ENCODE data around the gene OCIAD1.
"Not testable (repeated sequence)": the region's sequence is repeated elsewhere in the genome, so short reads cannot be mapped to it uniquely, and the experiment has no call there.

The OCIAD1 gene, protein sequence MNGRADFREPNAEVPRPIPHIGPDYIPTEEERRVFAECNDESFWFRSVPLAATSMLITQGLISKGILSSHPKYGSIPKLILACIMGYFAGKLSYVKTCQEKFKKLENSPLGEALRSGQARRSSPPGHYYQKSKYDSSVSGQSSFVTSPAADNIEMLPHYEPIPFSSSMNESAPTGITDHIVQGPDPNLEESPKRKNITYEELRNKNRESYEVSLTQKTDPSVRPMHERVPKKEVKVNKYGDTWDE

DNA sequence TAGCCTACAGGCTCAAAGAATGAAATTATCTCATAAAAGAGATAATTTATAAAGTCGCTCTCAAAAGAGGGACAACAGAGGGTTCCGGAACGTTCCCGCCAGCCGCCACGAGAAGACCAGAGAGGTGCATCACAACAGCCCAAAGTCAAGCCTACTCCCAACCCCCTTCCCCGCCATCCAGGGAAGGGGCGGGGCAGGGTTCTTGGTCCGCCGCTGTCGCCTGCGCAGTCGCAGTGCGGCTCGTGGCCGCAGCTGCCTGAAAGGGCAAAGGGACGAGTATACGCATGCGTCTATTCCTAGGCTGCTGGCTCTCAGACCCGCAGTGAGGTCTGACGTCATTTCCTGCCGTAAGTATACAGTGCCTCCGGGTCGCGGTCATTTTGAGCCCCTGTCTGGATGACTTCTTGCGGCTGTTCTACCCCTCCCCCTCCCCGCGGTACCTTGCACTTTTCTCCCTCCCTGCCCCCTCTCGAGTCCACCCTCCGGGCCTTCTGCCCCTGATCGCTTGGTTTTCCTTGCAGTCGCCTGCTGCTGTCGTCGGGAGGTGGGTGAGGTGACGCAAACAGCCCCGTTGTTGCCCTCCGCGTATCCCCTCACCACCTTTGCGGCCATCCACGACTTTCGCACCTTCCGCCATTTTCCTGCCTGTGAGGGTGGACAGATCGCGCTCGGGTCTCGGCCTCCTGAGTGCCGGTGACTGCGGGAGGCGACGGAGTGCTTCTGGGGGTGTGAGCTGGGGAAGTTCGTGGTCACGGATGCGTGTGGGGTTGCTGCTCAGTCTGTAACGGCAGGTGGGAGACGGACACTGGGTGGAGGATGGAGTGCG lies at the start of gene OCIAD1:
OCIAD1 (plus strand) TSS at position 383 of the 826 bp plus-strand sequence. CDS start 1,537 bp downstream, outside the sequence.
- DNase-seq: peak; percentile 98

DNA sequence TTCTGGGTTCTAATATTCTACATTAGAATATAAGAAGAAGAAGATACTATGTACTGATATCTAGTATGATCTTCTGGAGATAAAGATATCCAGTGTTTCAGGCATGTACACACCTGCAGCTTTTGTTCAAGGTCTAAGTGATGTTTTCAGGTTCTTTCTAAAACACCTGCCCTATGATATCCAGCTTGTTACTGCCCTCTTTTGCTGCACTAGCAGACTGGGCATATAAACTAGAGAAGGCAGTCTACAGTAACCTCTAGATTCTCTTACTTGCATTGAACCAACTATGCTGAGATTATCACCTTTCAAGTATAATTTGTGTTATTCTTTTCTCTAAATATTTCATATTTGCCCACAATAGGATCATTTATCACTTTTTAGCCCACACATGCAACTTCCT lies 48.9 kb upstream of the OCIAD1 start:
- DNase-seq: no peak

DNA sequence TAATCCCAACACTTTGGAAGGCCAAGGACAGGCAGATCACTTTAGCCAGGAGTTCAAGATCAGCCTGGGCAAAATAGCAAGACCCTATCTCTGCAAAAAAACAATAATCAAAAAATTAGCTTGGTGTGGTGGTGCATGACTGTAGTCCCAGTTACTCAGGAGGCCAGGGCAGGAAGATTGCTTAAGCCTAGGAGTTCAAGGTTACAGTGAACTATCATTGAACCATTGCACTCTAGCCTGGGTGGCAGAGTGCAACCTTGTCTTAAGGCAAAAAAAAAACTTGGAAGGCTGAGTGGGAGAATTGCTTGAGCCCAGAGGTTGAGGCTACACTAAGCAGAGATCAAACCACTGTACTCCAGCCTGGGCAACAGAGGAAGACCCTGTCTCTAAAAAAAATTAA lies 45.6 kb upstream of the OCIAD1 start:
- no peak for DNase-seq

DNA sequence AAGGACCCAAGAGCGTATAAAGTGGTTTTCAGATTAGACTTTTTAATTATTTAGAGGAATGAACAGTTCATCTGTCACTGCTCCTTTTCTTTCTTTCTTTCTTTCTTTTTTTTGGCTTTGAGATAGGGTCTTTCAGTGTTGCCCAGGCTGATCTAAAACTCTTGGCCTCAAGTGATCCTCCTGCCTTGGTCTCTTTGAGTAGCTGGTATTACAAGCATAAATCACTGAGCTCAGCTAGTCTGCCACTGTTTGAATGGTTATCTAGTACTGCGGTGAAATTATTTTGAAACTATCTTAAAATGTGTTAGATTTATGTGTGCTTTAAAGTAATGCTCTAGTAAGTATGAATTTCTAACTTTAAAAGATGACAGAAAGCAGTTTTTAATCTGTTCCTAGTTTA lies 44.3 kb upstream of the OCIAD1 start:
- no peak for DNase-seq

DNA sequence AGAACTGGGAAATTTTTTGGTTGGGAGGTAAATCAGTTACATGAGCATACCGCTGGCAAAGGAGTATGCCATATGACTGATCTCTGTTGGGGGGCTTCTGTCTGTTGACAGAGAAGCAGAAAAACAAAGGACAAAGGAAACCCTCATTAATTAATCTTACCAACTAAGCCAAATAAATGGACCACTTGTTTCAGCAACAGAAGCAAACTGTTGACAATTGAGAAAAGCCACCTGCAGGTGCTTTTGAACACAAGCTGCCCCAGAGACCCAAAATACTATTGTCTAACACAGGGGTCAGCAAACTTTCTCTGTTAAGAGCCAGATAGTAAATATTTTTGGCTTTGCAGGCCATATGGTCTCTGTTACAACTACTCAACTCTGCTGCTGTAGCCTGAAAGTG lies 43.8 kb upstream of the OCIAD1 start:
- no peak for DNase-seq

DNA sequence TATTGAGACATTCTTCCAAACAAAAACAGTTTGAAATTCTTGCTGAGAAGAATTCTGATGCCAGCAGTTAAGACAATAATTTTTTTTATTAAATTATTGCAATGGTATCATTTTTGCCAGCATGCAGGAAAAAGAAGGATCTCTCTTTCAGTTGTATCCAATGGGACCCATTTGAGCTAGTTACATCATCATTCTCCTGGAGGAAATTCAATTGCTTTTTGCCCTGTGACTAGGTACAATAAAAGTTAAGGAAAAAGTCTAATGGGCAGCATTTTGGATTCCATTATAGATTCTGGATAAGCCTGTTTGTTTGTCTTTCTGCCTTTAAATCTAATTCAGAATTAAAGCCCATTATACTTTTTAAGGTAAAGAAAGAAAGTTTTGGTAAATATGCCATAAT lies 40.3 kb upstream of the OCIAD1 start:
- DNase-seq: no peak

DNA sequence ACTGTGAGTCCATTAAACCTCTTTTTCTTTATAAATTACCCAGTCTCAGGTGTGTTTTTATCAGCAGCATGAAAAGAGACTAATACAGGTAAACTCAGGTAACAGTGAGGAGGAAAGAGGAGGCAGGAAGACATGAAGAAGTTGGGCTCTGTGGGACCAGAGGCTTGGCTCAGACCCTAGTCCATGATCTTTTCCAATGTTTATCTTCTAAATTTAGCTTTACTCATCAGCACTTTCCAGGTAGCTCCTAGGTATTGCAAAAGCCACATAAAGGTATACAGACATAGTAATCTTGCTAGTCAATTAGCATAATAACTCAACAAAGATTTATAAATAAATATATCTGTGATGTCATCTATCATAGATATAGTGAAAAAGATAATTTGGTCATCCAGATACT lies 39.6 kb upstream of the OCIAD1 start:
- DNase-seq: no peak

DNA sequence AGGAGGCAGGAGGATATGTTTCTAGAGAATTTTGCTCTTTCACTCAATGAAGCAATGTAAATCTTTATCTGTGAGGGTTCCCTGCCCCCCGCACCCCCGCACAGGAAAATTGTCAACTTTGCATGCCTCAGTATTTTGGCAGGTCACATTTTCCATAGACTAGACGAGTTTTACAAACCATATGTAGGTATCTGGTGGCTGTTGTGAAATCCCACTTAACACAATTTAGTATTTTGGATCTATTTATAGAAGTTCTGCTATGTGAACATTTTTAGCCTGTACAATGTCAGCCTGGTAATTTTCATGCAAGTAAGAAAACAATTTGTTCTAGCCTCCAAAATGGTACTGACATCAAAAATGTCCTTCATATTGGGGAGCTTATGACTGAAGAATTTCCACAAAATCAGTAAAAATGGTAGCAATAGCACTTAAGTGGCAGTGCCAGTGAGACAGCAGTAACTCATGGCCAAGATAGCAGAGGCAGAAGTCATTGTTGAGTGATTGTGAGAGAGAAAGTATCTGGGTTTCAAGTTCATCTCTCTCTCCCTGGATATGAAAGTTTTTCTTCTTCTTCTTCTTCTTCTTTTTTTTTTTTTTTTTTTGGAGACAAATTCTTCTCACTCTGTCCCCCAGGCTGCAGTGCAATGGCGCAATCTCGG lies 38.4 kb upstream of the OCIAD1 start:
- no peak for DNase-seq

DNA sequence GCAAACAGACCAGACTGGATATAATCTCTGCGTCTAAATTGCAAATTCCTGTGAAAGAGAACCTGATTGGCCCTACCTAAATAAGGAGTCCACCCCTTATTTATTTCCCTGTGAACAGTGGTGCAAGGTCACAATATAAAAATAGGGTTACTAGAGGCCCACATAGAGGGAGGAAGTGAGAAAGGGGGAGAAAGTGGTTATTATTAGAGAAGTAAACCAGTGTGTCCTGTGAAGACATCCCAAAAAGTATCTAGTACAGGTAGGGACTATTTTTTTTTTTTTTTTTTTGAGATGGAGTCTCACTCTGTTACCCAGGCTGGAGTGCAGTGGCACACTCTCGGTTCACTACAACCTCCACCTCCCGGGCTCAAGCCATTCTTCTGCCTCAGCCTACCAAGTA lies 35.8 kb upstream of the OCIAD1 start:
- DNase-seq: no peak

DNA sequence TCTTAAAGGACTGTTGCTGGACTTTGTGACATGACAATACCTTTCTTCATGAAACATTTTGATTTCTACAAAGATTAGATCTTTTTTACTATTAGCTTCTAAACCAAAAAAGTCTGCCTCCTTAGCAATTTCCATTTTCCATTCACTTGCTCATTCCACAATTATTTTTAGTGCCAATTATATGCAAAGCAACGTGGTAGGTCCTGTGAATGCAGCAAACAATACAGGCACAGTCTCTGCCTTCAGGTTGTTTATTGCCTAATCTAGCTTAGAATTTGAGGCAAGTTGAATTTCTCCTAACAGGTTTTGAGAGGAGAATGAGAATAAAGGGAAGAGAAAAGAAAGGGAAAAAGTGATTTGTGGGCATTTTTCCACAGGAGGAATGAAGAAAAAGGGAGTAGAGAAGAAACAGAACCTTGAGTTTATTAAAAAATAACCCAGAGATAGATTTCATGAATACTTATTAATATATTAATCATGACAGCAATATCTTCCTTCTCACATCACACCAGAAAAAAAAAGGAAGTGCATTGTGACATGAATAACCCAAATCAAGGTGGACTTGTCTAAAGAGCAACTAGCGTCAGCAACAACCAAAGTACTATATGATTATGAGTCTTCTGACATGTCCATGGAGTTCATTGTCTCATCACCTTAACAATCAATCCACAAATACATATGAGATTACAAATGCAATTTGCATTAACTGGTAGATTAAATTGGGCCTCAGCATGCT lies 34.5 kb upstream of the OCIAD1 start:
- DNase-seq: no peak

DNA sequence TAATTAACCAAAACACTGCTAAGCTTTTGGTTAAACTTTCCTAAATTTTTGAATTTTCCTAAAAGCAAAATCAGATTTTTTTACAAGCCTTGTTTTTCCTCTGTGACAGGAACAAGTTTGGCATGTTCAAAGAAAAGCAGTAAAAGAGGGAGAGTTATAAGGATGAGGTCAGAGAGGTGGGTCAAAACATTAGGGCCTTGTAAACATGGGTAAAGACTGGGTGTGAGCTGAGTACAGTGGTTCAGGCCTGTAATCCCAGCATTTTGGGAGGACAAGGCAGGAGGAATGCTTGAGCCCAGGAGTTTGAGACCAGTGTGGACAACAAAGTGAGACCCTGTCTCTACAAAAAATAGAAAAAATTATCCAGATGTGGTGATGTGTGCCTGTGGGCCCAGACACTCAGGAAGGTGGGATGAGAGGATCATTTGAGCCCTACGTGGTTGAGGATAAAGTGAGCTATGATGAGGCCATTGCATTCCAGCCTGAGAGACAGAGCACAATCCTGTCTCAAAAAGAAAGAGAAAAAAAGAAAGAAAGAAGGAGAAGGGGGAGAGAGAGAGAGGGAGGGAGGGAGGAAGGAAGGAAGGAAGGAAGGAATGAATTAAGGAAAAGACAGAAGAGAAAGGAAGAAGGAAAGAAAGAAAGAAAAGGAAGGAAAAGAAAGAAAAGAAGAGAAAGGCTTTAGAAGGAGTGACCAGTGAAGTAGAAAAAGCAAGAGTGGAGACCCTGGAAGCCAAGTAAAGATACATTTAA lies 33.8 kb upstream of the OCIAD1 start:
- DNase-seq: no peak

DNA sequence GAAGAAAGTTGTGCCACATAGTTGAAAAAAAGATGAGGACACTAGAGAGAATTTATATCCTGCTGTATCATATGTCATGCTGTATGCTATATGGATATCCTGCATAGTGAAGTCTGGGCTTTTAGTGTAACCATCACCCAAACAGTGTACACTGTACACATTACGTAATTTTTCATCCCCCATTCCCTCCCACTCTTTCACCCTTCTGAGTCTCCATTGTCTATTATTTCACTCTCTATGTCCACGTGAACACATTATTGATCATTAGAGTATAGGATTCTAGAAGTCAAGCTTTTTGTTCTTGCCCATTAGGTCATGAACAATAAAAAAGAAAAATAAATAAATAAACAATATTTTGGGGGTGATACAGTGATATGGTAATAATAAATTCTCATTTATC lies 32.8 kb upstream of the OCIAD1 start:
- no peak for DNase-seq

DNA sequence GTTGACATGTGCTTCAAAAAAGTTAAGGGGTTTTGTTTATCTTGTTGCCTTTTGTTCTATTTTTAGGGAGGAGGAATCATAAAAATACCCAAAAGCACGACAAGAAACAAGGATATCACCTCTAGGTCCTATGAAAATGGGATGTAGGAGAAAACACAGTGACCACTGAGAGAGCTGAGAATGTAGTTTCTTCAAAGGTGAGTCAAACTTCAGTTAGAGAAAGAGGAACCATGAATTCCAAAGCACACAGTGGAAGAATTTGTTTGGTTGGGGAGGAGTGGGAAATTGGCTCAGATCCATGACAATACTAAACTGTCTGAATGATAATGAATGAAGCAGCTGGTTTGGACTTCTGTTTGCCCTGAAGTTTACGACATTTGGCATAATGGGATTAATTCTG lies 31.7 kb upstream of the OCIAD1 start:
- DNase-seq: no peak

DNA sequence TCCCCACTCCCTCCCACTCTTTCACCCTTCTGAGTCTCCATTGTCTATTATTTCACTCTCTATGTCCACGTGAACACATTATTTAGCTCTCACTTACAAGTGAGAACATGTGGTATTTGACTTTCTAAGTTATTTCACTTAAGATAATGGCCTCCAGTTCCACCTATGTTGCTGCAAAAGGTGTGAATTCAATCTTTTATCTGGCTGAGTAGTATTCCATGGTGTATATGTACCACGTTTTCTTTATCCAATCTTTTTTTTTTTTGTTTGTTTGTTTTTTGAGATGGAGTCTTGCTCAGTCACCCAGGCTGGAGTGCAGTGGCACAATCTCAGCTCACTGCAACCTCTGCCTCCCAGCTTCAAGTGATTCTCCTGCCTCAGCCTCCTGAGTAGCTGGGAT lies 30.7 kb upstream of the OCIAD1 start:
- DNase-seq: not testable (repeated sequence)

DNA sequence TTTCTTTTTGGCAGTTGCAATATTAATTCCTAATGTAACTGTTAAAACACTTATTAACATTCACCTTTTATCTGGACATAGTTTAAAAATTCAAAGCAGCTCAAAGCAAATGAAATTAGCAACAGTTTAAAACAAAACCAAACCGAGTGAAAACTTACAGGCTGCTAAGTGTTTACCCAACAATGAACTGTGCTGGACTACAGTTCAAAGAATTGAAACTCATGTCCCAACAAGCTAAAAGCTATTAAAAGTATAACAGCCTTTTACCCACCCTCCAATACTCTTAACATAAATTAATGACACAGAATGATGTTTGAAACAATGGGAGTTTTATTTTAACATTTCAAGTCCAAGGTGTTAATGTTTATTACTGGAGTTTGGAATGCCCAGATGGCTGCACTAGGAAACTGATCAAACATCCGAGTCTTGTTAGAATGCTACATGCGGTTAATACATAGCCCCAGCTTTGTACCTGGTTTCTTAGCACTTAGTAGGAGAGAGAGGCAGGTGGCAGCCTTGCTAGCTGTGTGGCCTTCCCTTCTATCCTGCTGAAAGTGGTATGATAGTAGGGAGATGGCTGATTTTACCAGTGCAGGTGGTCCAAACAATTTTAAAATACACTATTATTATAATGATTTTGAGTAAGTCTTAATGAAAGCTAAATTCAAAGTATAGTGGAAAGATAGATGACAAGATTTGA lies 29.7 kb upstream of the OCIAD1 start:
- DNase-seq: no peak

DNA sequence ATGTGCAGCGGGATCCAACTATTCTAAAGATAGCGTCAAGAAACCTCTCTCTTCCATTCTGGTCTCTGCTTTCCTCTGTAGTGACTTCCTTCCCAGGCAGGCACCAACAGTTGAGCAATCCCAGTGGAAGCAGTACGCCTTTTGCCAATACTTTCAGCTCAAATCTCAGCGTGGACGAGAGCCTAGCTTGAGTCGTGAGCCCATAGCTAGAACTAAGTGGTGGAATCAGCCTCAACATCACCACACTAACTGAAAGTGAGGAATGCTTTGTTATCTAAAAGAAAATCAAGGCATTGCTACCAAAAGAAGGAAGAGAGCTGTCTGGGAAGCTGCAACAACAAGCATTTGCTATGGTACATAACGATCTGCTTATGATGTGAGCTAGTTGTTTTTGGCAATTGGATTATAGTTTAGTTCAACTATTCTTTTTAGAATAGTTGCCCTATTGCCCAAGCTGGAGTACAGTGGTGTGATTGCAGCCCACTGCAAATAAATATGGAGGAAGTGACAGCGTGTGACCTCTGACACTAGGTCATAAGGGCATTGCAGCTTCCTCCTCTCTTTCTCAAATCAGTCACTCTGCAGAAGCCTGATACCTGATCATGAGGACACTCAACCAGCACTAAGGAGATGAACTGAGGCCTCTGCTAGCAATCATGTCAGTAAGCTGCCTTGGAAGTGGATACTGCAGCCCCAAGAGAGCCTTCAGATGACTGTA lies 26.1 kb upstream of the OCIAD1 start:
- no peak for DNase-seq

DNA sequence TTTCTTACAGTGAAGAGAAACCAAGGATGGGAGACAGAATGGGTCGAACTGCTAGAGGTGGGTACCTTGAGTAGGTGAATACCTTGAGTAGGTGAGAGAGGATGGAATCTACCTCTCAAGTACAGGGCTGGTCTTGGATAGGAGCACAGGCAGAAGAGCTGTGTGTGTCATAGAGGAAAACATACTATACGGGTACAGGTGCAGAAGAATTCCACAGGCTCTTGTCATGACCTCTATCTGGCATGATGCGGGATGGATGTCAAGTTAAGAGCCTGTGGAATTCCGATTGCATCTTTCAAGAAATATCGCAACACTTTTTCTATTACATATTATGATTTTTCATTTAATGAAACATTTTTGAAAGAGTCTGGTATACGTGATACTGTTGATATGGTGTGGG lies 18.0 kb upstream of the OCIAD1 start:
- no peak for DNase-seq

DNA sequence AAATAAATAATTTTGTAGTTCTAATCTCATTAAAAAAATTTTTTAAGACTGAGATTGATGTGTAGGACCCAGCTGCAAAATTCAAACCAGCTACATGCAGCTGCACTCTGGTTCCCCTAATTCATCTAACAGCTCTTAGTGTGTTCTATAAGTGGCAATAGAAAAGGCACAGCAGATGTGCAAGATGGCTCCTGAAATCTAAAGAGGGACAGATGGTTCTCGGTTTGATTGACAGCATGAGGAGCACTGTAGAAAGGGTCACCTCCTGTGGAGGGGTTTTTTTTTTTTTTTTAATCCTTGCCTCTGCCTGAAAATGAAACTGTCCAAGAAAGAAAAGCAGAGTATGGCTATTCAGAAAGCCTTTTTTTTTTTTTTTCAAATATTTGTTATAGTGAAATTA lies 16.9 kb upstream of the OCIAD1 start:
- DNase-seq: no peak

DNA sequence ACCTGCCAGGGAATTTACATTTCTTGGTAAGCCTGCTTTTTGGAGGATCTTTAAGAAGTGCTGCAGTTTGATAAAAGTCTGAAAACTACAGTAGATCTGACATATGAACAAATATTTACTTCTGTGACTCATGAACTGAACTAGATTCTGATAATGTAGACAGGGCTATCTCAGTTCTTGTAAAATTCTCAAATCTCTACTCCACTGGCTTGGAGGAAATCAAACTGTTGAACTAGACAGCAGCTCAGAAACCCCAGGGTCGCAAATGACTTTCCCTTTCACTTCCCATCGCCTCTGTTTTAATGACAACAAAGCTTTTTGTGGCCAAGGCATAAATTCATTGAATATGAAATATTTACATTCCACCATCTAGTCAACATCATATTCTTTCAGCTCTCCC lies 15.4 kb upstream of the OCIAD1 start:
- no peak for DNase-seq

DNA sequence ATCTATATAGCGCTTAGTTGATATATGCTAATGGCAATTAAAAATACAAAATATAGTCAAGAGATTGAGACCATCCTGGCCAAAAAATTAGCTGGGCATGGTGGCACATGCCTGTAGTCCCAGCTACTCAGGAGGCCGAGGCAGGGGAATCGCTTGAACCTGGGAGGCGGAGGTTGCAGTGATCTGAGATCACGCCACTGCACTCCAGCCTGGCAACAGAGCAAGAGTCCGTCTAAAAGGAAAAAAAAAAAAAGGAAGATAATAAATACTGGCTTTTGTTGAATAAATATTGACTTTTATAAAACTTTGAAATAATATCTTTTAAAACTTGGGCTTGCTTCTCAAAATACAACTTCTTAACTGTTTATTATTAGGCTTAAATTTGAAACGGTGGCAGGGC lies 14.6 kb upstream of the OCIAD1 start:
- DNase-seq: not testable (repeated sequence)

DNA sequence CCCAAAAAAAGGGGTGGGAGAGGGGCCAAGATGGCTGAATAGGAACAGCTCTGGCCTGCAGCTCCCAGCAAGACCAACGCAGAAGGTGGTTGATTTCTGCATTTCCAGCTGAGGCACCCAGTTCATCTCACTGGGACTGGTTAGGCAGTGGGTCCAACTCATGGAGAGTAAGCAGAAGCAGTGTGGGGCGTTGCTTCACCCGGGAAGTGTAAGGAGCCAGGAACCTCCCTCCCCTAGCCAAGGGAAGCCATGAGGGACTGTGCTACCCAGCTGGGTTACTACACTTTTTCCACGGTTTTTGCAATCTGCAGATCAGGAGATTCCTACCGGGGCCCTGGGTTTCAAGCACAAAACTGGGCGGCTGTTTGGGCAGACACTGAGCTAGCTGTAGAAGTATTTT lies 13.9 kb upstream of the OCIAD1 start:
- DNase-seq: no peak
